Brain microvascular endothelial cell (primary cell): ENCODE data around the gene LRRFIP1.
"Not testable (repeated sequence)": the region's sequence is repeated elsewhere in the genome, so short reads cannot be mapped to it uniquely, and the experiment has no call there.

Experiments used
- DNase-seq: peaks from one replicate; pipeline ENCODE4 v3.0.0-alpha.2; 2020
- H3K27ac ChIP-seq: fragments of 250-450 bp; sonication (Bioruptor Pico); 2 replicates; pipeline ENCODE4 v1.5.1; 2020; ENCODE audit warnings: mild to moderate bottlenecking, moderate library complexity
- H3K27me3 ChIP-seq: fragments of 250-450 bp; sonication (Bioruptor Pico); replicated peaks from 2 replicates; pipeline ENCODE4 v1.5.1; 2020; ENCODE audit warnings: mild to moderate bottlenecking
- H3K36me3 ChIP-seq: fragments of 250-450 bp; sonication (Bioruptor Pico); replicated peaks from 2 replicates; pipeline ENCODE4 v1.5.1; 2020; ENCODE audit warnings: mild to moderate bottlenecking
- H3K4me3 ChIP-seq: 2 replicates; pipeline ENCODE4 v1.5.1; 2011; ENCODE audit warnings: low read depth, mild to moderate bottlenecking, control low read depth, low read length, moderate library complexity
- CTCF ChIP-seq: IDR thresholded peaks from 2 replicates; pipeline ENCODE4 v1.5.1; 2011; ENCODE audit warnings: low read depth, mild to moderate bottlenecking, moderate library complexity, low read length, control low read depth, inconsistent platforms; ENCODE audit errors: missing control alignments
- in situ Hi-C: cut with HindIII; loops from 2 replicates; pipeline ENCODE4 v1.10.0; 2017; ENCODE audit warnings: low sequenced_read_pairs, low pct_ligation_motif_present

The LRRFIP1 gene

GRCh38 chr2:237747189-237747588 is 119.8 kb downstream of the LRRFIP1 start:
- TF ChIP-seq CTCF, result no peak
- peaks cover 19% of the 10 kb centered on the region for H3K36me3 ChIP-seq

GRCh38 chr2:237749002-237749401 is 121.6 kb downstream of the LRRFIP1 start:
- no peaks in the 10 kb centered on the region for H3K27me3 ChIP-seq
- no peak for DNase-seq
- in situ Hi-C loops, result no loop called here
- no peak overlapping the region for H3K4me3 ChIP-seq
- H3K27ac ChIP-seq, result no peak overlapping the region
- peaks cover 20% of the 10 kb centered on the region for H3K36me3 ChIP-seq
- TF ChIP-seq CTCF, result no peak

More at GRCh38 chr2:237747189-237747588, 119.8 kb downstream of the LRRFIP1 start:
- in situ Hi-C loops, result no loop called here
- Histone ChIP-seq H3K4me3 (no peak overlapping the region), H3K27me3 (no peaks in the 10 kb centered on the region), H3K27ac (no peak overlapping the region)
- no peak for DNase-seq

GRCh38 chr2:237749961-237750360 is 122.6 kb downstream of the LRRFIP1 start:
- Histone ChIP-seq H3K4me3 (no peak overlapping the region), H3K27ac (no peak overlapping the region), H3K27me3 (no peaks in the 10 kb centered on the region), H3K36me3 (peaks cover 27% of the 10 kb centered on the region)
- in situ Hi-C loops, result no loop called here
- TF ChIP-seq CTCF, result no peak
- no peak for DNase-seq

- H3K27ac ChIP-seq, in situ Hi-C loops, DNase-seq, H3K4me3 ChIP-seq, H3K27me3 ChIP-seq: not testable (repeated sequence)
- peaks cover 32% of the 10 kb centered on the region for H3K36me3 ChIP-seq
Observed at GRCh38 chr2:237750441-237750840, 123.1 kb downstream of the LRRFIP1 start.

GRCh38 chr2:237752761-237753165 is 125.4 kb downstream of the LRRFIP1 start:
- H3K27ac ChIP-seq, result no peak overlapping the region
- H3K4me3 ChIP-seq, result no peak overlapping the region
- H3K36me3 ChIP-seq, result peaks cover 45% of the 10 kb centered on the region
- in situ Hi-C loops, result no loop called here
- H3K27me3 ChIP-seq, result no peaks in the 10 kb centered on the region
- no peak for TF ChIP-seq CTCF
- DNase-seq, result no peak

- Histone ChIP-seq H3K27ac (no peak overlapping the region), H3K36me3 (peaks cover 50% of the 10 kb centered on the region), H3K27me3 (no peaks in the 10 kb centered on the region), H3K4me3 (no peak overlapping the region)
- in situ Hi-C loops, result no loop called here
- TF ChIP-seq CTCF, result no peak
- peak; percentile 40 for DNase-seq
Observed at GRCh38 chr2:237754182-237754581, 126.8 kb downstream of the LRRFIP1 start.
